Heart left ventricle (tissue), 13 donors: ENCODE results near the gene GPR173.

Source experiments
- CTCF ChIP-seq, 12 donors: fragments of 200-600 bp; sonication (generic) in 4 of 12; IDR thresholded peaks; one replicate each; pipeline versions ENCODE4 v1.5.0 to v1.8.0; 2018 to 2022; ENCODE audit warnings: antibody characterized with exemption in 12 of 12, mild to moderate bottlenecking in 5 of 12
- POLR2A ChIP-seq, 2 donors: fragments of 450-650 bp; IDR thresholded peaks; one replicate each; pipeline ENCODE4 v1.6.1; 2017; ENCODE audit warnings: antibody characterized with exemption in 2 of 2, mild to moderate bottlenecking in 2 of 2, moderate library complexity in 2 of 2
- donor health status: ischemic (EF 13 %, LVEDD 7.1; RV severe dilation, severe dysfunction).
- donor health status: DM: no; HTN: yes; CAD: no.
- donor health status: DM: no; HTN: no; CAD: no.
- donor health status: ischemic (EF 25% LVEDD 6.9; RV normal size, moderate dysfunction).
- donor health status: ischemic (EF 25% LVEDD 5.7; RV mildly dilated, moderate dysfunction).
- donor health status: ischemic (EF 35%, LVEDD 5.7; RV mildly dilated, moderate dysfunction).
- donor health status: nonischemic (EF 11% LVEDD 7.7; RV severe dilation, severe dysfunction).
- donor health status: DM: yes; HTN: yes; CAD: no.
- donor health status: PGD.
- donor health status: ischemic (EF 29% LVEDD 5.4; RV normal size, mild dysfunction).
- donor health status: nonischemic (EF 23%, LVEDD 6.1; RV moderate dilation, normal function).

DNA sequence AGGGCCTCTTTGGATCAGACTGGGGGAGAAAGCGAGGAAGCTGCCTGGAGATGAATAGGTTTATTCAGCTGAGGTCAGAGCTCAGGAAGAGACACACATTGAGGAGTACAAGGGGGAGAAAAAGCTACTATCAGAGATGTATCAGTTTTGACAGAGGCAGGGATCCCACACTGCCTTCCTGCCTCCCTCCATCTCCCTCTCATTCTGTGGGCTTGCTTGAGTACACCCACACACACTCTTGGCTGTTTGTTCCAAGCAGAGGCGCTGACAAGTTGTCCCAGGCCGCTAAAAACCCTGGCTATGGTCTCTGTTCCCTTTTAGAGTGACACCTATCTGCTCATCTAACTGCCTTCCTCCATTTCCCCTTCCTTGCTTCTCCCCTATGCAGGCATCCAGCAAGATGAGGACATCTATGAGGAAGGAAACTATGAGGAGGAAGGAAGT, 38.8 kb downstream of the GPR173 start:
- TF ChIP-seq POLR2A (IDR thresholded peaks at IDR 0.05), result no peak
- no peak for TF ChIP-seq CTCF (IDR thresholded peaks at IDR 0.05)
